Activated naive CD4-positive, alpha-beta T cell treated with anti-CD3 and anti-CD28 coated beads, Interleukin-2, amount 50 U/mL, for 24 hours (primary cell): Measurements from ENCODE around the gene CNTRL.
A peak's percentile ranks its signal among the peaks of the same experiment; 100 is the strongest.
"Not testable (repeated sequence)": the region's sequence is repeated elsewhere in the genome, so short reads cannot be mapped to it uniquely, and the experiment has no call there.

Experiments used
- H3K27ac Mint-ChIP-seq: one replicate; pipeline ENCODE4 v1.8.0; 2021; ENCODE audit warnings: mild to moderate bottlenecking, mixed read lengths
- H3K27me3 Mint-ChIP-seq: one replicate; pipeline ENCODE4 v1.8.0; 2021; ENCODE audit warnings: mixed read lengths
- H3K36me3 Mint-ChIP-seq: one replicate; pipeline ENCODE4 v1.8.0; 2021; ENCODE audit warnings: mixed read lengths
- H3K4me1 Mint-ChIP-seq: one replicate; pipeline ENCODE4 v1.8.0; 2021; ENCODE audit warnings: mixed read lengths
- H3K4me3 Mint-ChIP-seq: one replicate; pipeline ENCODE4 v1.8.0; 2021; ENCODE audit warnings: mild to moderate bottlenecking, mixed read lengths
- H3K9me3 Mint-ChIP-seq: one replicate; pipeline ENCODE4 v1.8.0; 2021; ENCODE audit warnings: mixed read lengths

Gene CNTRL

GRCh38 chr9:121104054-121104453 lies 29.3 kb downstream of the CNTRL start:
- not testable (repeated sequence) for H3K4me3 Mint-ChIP-seq, H3K27ac Mint-ChIP-seq, H3K27me3 Mint-ChIP-seq, H3K9me3 Mint-ChIP-seq
- peaks cover 23% of the 10 kb centered on the region for H3K4me1 Mint-ChIP-seq
- peaks cover 37% of the 10 kb centered on the region for H3K36me3 Mint-ChIP-seq

- Mint-ChIP-seq H3K27me3 (no peaks in the 10 kb centered on the region), H3K4me1 (peaks cover 28% of the 10 kb centered on the region), H3K36me3 (peaks cover 29% of the 10 kb centered on the region), H3K9me3 (peaks cover 6% of the 10 kb centered on the region), H3K4me3 (no peak overlapping the region), H3K27ac (peak overlapping the region; percentile 77)
Measured at GRCh38 chr9:121105531-121105930, 30.8 kb downstream of the CNTRL start.

DNA sequence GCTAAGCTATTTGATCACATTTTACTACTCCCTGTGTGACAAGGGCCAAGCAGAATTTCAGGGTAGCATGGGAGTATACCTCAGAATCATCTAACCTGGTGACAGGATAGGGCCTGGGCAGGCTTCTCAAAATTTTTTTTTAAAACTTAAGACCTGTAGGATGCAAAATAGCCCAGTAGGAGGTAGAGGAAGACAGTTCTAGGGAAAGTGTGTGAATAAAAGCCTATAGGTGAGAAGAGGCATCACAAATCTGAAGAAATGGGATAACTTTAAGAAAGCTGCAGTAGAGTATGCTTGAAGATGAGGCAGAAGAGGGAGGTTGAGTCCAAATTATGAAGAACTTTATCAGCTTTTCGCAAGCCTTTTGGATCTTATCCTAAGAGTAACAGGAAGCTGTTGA lies 32.3 kb downstream of the CNTRL start:
- Mint-ChIP-seq H3K9me3 (no peaks in the 10 kb centered on the region), H3K4me1 (peaks cover 36% of the 10 kb centered on the region), H3K4me3 (no peak overlapping the region), H3K27me3 (no peaks in the 10 kb centered on the region), H3K27ac (peak overlapping the region; percentile 10), H3K36me3 (peaks cover 22% of the 10 kb centered on the region)

DNA sequence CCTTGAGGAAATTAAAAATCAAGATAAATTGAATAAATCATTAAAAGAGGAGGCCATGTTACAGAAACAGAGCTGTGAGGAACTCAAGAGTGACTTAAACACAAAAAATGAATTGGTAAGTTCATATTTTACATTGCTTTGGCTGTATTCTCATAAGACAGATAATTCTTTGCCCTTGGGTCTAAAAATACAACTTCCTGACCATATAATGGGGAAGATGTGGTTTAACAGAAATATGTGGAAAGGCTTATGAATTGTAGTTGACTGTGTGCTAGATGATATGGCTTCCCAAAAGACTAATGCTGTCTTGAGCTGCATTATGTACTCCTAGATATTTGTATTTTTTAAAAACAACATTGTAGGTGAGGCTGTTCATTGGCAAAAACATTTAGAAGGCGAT lies 33.1 kb downstream of the CNTRL start:
- H3K4me3 Mint-ChIP-seq = no peak overlapping the region
- peak overlapping the region; percentile 59 for H3K27ac Mint-ChIP-seq
- H3K27me3 Mint-ChIP-seq = no peaks in the 10 kb centered on the region
- peaks cover 36% of the 10 kb centered on the region for H3K4me1 Mint-ChIP-seq
- peaks cover 19% of the 10 kb centered on the region for H3K36me3 Mint-ChIP-seq
- no peaks in the 10 kb centered on the region for H3K9me3 Mint-ChIP-seq

- H3K9me3 Mint-ChIP-seq = no peaks in the 10 kb centered on the region
- H3K4me3 Mint-ChIP-seq = no peak overlapping the region
- H3K27me3 Mint-ChIP-seq = no peaks in the 10 kb centered on the region
- H3K36me3 Mint-ChIP-seq = peaks cover 20% of the 10 kb centered on the region
- no peak overlapping the region for H3K27ac Mint-ChIP-seq
- peaks cover 20% of the 10 kb centered on the region for H3K4me1 Mint-ChIP-seq
Measured at GRCh38 chr9:121115466-121115865, 40.7 kb downstream of the CNTRL start.

DNA sequence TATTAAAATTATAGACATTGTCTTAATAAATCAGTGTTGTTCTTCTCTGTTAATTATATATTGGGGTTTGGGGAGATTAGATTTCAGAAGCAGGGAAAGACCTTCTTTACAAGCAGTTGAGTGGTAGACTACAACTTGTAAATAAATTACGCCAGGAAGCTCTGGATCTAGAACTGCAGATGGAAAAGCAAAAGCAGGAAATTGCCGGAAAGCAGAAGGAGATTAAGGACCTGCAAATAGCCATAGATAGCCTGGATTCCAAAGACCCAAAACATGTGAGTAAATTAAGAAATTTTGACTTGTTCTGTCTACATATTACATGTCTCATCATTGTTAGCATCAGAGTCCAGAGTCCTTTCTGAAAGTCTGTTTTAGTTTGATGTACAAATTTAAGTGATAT lies 43.5 kb downstream of the CNTRL start:
- H3K36me3 Mint-ChIP-seq = peaks cover 12% of the 10 kb centered on the region
- H3K27me3 Mint-ChIP-seq = no peaks in the 10 kb centered on the region
- no peak overlapping the region for H3K4me3 Mint-ChIP-seq
- H3K9me3 Mint-ChIP-seq = no peaks in the 10 kb centered on the region
- peaks cover 40% of the 10 kb centered on the region for H3K4me1 Mint-ChIP-seq
- H3K27ac Mint-ChIP-seq = no peak overlapping the region

- Mint-ChIP-seq H3K4me1 (peaks cover 57% of the 10 kb centered on the region), H3K27ac (peak overlapping the region; percentile 72), H3K4me3 (peak overlapping the region; percentile 12), H3K27me3 (no peaks in the 10 kb centered on the region), H3K36me3 (peaks cover 17% of the 10 kb centered on the region), H3K9me3 (no peaks in the 10 kb centered on the region)
Measured at GRCh38 chr9:121120386-121120785, 45.6 kb downstream of the CNTRL start.

DNA sequence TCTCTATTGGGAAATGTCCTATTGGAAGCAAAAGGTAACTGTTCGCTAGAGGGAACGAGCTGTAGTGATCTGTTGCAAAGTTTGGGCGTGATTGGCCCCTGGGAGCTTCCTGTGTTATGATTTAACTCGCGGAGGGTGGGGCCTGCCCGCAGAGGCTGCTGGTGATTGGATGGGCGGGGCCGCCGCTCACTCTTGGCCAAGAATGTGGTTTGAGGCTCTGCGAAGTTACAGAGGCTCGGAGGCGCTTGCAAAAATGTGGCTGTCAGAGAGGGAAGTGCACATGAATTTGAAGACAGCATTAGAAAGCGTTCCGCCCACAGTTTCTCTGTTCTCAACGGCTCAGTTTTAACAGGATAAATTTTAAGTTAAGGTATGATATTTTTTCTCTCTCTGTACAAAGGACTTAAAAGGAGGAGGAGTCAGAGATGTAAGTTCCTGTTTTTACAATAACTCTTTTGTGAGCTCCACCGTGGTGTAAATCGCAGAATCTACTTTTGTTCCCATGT lies 46.9 kb downstream of the CNTRL start:
- Mint-ChIP-seq H3K4me3 (peak overlapping the region; percentile 89), H3K27ac (peak overlapping the region; percentile 92), H3K27me3 (no peaks in the 10 kb centered on the region), H3K4me1 (peaks cover 64% of the 10 kb centered on the region), H3K36me3 (peaks cover 17% of the 10 kb centered on the region), H3K9me3 (no peaks in the 10 kb centered on the region)

DNA sequence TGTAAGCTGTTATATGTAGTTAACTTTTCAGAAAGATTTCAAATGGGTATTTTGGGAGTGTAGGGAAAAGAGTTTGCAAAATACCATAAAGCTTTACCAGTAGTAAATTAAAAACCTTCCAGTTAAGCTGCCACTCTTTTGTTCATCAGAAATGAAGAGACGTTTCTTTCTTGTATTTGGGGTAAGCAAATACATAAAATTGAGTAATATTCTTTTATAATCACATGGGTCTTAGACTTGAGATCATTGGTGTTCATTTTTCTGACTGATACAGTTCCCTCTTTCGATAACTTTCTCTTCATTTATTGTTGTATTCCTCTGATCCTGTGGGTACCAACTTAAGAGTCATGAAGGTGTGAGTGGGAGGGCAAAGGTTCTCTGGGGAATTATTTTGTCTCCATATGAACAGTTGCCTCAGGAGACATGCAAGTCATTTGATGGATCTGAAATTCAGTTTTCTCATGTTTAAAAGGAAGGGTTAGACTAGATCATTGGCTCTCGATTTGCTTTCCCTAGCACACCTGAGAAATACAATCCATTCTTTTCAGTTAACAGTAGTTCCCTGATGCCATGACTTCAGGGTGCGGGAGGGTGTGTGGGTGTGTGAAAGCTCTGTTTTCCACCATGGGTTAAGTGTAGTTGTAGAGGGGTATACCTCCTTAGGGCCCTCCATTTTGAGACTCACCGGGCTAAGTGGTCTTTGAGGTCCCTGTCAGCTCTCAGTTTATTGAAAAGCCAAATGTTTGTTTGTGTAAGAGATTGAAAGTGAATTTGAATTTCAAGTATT lies 47.7 kb downstream of the CNTRL start:
- Mint-ChIP-seq H3K36me3 (peaks cover 23% of the 10 kb centered on the region), H3K27ac (peak overlapping the region; percentile 92), H3K4me3 (peak overlapping the region; percentile 89), H3K27me3 (no peaks in the 10 kb centered on the region), H3K4me1 (peaks cover 71% of the 10 kb centered on the region), H3K9me3 (no peaks in the 10 kb centered on the region)

DNA sequence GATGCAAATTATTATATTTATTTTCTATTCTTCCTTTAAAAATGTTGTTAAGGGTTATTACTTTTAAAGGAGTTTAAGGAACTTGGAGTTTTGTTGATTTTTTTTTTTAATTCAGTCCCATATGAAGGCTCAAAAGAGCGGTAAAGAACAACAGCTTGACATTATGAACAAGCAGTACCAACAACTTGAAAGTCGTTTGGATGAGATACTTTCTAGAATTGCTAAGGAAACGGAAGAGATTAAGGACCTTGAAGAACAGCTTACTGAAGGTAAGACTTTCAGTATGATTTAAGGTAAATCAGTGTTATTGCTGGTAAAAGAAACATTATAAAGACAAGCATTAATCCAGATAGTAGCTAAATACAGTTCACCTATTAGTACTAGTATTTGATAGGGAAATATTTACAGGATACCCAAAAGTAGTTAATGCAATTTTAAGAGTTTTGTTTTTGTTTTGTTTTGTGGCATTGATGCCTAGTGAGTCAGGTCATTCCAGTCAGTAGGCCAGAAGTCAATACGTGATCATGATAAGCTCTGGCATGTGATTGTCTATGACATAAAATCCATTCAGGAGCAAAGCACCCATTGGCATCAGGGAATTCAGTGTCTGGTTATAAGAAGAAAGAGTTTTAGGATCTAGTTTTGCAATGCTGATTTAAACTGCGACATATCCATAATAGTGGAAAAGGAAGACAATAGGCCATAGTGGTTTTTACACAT lies 49.2 kb downstream of the CNTRL start:
- Mint-ChIP-seq H3K4me1 (peaks cover 84% of the 10 kb centered on the region), H3K4me3 (peak overlapping the region; percentile 48), H3K36me3 (peaks cover 30% of the 10 kb centered on the region), H3K27me3 (no peaks in the 10 kb centered on the region), H3K9me3 (peaks cover 2% of the 10 kb centered on the region), H3K27ac (peak overlapping the region; percentile 83)

GRCh38 chr9:121125590-121125989 lies 50.8 kb downstream of the CNTRL start:
- Mint-ChIP-seq H3K27me3 (no peaks in the 10 kb centered on the region), H3K27ac (peak overlapping the region; percentile 53), H3K4me3 (peak overlapping the region; percentile 6), H3K4me1 (peaks cover 91% of the 10 kb centered on the region), H3K9me3 (peaks cover 11% of the 10 kb centered on the region), H3K36me3 (peaks cover 41% of the 10 kb centered on the region)

GRCh38 chr9:121129384-121129783 lies 54.6 kb downstream of the CNTRL start:
- peak overlapping the region; percentile 32 for H3K4me3 Mint-ChIP-seq
- peaks cover 53% of the 10 kb centered on the region for H3K36me3 Mint-ChIP-seq
- H3K27me3 Mint-ChIP-seq = not testable (repeated sequence)
- H3K9me3 Mint-ChIP-seq = peaks cover 25% of the 10 kb centered on the region
- H3K27ac Mint-ChIP-seq = peak overlapping the region; percentile 83
- H3K4me1 Mint-ChIP-seq = peaks cover 85% of the 10 kb centered on the region

- peak overlapping the region; percentile 47 for H3K4me3 Mint-ChIP-seq
- H3K4me1 Mint-ChIP-seq = peaks cover 83% of the 10 kb centered on the region
Measured at GRCh38 chr9:121133104-121133816, 58.5 kb downstream of the CNTRL start.

GRCh38 chr9:121135642-121136041 lies 60.9 kb downstream of the CNTRL start:
- Mint-ChIP-seq H3K27me3 (no peaks in the 10 kb centered on the region), H3K36me3 (peaks cover 27% of the 10 kb centered on the region), H3K4me1 (peaks cover 62% of the 10 kb centered on the region), H3K27ac (no peak overlapping the region), H3K9me3 (peaks cover 13% of the 10 kb centered on the region), H3K4me3 (no peak overlapping the region)

More at GRCh38 chr9:121133104-121133816, 58.5 kb downstream of the CNTRL start:
- H3K27ac Mint-ChIP-seq = peak overlapping the region; percentile 51
- peaks cover 48% of the 10 kb centered on the region for H3K36me3 Mint-ChIP-seq
- peaks cover 25% of the 10 kb centered on the region for H3K9me3 Mint-ChIP-seq
- H3K27me3 Mint-ChIP-seq = no peaks in the 10 kb centered on the region

GRCh38 chr9:121138561-121138960 lies 63.8 kb downstream of the CNTRL start:
- Mint-ChIP-seq H3K36me3 (peaks cover 28% of the 10 kb centered on the region), H3K9me3 (no peaks in the 10 kb centered on the region), H3K27me3 (no peaks in the 10 kb centered on the region), H3K4me3 (no peak overlapping the region), H3K4me1 (peaks cover 32% of the 10 kb centered on the region), H3K27ac (no peak overlapping the region)
